GM19240 (cell line): ENCODE data around the gene SOHLH2.

Experiments used
- DNase-seq: peaks from one replicate; pipeline ENCODE4 v3.0.0; 2011; ENCODE audit warnings: low spot score; ENCODE audit not compliant: insufficient read length

The SOHLH2 gene

GRCh38 chr13:36188441-36188840, 25.9 kb downstream of the SOHLH2 start:
- no peak for DNase-seq

- DNase-seq = no peak
Observed at GRCh38 chr13:36183901-36184300, 30.5 kb downstream of the SOHLH2 start.

DNA sequence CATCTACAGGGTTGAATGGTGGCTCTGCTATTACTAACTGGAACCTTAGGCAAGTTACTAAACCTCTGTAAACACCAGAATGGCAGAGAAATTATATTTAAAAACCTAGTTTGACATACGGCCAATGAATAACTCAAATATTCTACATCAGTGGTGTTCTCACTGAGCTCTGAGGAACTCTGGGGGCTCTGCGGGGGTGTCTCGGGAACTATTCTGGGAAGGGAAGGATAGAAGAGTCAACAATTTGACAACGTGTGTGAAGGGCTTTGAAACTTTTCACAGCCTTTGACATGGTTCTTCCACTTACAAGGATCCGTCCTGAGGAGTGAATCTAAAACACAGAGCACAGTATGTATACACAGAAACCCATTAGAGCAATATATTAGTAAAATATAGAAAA, 38.7 kb downstream of the SOHLH2 start:
- no peak for DNase-seq

DNA sequence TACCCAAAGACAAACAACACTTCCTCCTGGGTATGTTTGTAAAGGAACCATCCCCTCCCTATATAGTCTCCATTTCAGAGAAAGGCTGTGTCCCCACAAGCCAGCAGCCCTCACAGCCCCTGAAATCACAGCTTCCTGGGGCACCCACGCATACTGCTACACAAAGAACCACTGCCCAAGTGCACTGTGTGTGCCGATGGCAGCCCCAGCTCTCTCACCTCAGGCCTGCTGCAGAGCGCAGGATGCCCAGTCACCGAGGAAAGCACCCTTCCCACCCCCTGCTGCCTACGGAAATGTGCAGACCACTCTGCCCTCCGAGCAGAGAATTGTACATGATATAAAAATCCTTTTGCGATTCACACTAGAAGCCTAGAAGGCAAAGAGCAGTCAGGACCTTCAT, 39.4 kb downstream of the SOHLH2 start:
- no peak for DNase-seq

- no peak for DNase-seq
Observed at GRCh38 chr13:36173571-36174322, 40.6 kb downstream of the SOHLH2 start.

GRCh38 chr13:36166046-36166445, 48.3 kb downstream of the SOHLH2 start:
- DNase-seq = no peak

DNA sequence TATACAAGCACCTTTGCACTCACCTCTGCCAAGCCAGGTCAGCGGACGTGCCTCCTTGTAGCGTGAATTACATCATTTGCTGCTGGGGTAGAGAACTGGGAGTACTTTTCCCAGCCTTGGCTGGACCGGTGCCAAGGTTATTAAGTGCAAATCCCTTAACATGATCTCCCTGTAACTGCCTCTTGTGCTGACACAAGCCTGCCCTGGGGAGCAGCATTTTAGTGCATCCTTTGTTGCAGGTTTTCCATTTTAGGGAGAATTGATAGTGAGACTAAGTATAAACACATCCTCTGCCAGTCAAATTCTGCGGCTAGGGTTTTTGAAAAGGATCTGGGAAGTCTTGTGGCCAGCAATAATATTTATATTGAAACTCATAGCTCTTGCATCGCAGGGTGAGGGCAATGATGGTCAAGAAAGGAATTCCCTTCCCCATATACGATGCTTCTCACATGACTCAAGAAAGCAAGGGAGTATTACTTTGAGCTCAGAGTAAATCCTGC, 50.5 kb downstream of the SOHLH2 start:
- no peak for DNase-seq

DNA sequence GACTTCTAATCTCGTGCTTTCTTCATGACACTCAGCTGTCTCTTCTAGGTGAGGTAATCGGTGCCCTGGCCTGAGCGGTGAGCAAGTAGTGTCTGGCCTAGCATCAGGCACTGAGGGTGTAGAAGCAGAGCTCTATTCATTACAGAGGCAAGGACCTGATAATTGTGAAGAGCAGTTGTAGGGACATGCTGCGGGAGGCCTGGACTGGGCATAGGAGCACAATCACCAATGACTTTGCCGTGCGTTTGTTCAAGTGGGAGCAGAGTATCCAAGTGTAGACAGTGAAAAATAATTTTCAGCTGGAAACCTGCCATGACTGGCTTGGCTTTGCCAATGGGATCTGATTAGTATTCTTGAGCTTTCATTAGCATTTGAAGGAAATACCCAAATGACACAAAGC, 51.1 kb downstream of the SOHLH2 start:
- no peak for DNase-seq

DNA sequence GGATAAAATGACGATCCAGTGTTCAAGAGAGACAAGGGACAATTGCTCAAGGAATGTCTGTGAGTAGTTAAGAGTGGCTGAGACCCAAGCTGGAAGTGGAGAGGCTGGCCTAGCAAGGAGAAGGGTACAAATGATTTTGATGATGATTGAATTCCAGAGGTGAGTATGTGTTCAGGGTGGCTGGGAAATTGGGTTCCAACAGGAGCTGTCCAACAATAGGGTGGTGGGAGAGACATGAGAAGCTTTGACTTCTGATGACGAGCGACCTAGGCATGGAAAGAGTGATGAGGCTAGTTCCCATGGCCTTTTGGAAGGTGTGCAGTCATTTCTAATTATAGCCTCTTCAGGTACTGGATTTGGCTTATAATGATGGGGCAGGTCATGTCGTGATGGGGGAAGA, 54.1 kb downstream of the SOHLH2 start:
- DNase-seq = no peak

DNA sequence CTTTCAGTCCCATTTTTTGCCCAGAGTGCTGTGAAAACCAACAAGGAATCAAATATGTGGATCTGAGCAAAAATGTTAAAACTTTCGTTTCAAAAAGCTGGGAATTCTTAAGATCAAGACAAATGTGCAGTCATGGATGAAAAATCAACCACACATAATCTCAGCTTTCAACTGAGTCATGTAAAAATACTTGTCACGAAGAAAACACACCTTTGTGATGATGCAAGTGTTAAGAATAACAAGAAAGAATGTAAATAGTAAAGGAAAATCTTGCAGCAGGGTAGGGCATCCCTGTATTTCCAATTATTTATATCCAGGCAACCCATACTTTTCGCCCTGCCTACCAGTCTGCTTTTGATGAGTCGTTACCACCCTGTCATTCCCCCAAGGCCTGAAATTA, 55.7 kb downstream of the SOHLH2 start:
- no peak for DNase-seq

DNA sequence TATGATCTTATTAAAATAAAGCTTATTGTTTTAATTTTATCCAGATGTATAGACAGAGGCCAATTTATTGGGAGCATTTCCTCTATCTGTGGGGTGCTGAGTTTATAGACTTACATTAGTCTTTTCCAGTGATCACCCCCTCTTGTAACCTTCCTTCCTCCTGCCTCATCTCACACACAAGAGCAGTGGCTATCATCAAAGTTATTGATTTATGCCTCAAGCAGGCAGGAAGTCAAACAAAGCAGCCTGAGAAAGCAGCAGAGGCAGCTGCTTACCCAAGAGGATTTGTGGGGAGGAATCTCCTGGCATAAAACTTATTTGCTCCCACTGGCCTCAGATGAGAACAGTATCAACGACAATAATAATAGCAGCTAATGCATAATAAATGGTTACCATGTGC, 56.9 kb downstream of the SOHLH2 start:
- no peak for DNase-seq

DNA sequence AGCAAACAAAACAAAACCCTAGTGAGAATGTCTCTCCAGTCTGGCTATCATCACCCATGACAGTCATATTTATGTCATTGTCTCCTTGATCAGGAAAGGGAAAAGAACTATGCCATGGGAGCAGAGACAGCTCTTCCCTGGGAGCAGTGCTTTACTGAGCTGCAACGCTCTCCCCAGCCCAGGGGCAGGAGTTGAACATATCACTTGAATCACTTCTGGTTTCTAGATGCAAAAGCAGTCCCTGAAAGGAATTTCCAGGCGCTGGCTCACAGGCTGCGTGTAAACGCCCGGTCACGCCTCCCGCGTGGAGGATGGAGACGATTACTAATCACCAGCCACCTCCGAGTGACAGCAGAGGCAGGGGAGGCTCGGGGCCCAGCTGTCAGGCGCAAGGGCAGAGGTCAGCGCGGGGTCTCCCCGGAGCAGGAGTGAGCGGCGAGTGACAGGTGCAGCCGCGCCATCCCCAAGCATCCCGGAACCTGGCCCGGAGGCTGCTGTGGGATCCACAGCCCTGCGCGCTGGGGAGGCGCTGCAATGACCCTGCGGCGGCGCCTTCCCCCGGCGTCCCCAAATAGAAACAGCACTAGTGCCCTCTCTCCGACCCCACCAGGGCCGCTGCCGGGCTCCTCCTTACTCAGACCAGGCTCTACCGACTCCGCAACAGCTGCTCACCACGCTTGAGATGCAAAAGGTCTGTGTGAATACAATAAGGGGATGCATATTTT, 59.6 kb downstream of the SOHLH2 start:
- DNase-seq = no peak

DNA sequence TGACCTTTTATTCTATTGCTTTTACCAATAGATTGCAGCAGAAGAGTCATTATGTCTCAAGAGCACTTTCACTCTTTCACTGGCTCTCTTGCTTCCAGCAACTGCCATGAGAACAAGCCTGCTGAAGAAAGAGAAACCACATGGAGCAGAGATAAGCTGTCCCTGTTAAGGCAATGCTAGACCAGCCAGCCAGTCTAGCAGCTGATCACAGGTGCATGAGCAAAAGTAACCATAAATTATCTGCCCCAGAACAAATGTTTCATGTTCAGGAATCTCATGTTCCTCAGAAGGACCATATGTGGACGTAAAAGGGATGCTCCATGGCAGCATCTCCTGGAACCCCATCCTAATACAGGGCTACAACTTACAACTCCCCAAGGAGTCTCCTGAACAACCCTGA, 62.8 kb downstream of the SOHLH2 start:
- DNase-seq = no peak

DNA sequence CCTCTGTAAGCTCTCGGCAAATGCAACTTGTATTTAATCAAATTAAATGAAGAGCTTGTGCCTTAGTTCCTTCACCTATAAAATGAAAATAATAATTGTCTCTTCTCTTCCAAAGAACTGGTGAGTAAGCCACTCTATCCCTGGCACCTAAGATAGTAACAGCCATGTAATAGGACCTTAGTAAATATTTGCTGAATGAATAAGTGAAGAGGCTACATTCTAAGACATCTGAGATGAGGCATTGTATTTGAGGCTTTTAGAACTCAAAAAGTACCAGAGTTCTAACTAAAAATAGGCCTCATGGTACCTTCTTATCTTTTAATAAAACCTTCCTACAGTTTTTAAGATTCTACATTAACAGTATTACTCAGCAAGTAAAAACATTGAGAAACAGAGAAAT, 65.9 kb downstream of the SOHLH2 start:
- no peak for DNase-seq

DNA sequence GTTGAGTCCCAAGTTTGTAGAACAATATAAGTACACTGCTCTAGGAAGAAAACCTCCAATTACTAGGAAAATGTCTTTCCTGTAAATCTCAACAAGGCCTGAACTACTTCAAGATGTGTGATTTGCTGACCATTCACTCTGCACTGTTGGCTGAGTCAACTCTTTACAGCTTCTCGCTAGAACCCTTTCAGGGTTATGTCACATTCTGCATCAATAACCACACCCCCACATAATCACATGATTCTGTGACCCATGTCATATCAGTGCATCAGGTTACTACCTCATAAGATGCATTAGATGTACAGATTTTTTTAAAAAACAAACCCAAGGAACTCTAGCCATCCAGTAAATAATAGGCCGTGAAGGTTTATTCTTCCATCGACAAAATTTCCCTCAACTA, 67.0 kb downstream of the SOHLH2 start:
- DNase-seq = no peak

DNA sequence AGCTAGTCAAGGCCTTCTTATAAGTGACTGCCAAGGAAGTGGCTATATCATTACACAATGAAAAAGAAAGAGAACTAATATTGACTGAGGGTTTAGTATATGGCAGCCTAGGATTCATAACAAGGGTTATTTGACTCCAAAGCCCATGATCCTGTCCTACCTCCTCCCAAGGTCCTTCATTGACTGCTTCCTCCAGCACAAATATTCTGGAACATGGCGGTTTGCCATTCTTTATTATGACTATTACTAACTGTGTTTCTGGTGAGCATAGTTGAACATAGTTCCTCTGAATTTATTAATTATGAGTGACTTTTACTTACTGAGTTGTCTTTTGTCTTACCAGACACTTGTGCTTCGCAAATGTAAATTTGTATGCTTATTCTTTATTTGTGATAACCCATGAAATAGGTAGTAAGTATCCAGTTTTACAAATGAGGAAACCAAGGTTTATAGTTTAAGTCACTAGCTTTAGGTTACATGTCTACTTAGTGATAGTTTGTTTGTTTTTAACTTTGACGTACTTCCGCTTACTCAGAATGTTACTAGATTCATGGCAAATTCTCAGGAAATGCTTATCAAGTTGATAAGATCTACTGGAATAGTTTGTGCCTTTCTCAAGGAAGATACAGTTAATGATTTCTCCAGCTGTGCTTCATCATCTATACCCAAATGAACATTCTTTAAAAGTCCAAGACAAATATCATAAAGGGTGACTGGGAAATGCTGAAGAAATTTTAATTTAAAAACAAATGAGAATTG, 67.7 kb downstream of the SOHLH2 start:
- DNase-seq = no peak

DNA sequence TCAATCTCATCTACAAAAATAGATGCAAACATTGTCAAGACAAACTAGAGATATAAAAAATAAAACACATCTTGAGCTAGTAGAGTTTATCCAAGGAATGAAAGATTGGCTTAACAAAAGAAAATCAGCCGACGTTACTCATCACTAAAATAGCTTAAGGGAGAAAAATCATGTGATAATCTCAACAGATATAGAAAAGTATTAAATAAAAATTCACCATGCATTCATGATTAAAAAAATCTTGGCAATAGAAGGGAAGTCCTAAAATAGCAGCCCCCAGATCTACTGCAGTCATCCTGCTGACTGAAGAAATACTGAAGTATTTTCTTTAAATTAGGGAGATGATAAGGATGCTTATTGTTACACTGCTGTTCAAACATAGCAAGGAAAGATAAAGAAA, 70.6 kb downstream of the SOHLH2 start:
- DNase-seq = no peak

- no peak for DNase-seq
Observed at GRCh38 chr13:36142735-36143134, 71.6 kb downstream of the SOHLH2 start.

DNA sequence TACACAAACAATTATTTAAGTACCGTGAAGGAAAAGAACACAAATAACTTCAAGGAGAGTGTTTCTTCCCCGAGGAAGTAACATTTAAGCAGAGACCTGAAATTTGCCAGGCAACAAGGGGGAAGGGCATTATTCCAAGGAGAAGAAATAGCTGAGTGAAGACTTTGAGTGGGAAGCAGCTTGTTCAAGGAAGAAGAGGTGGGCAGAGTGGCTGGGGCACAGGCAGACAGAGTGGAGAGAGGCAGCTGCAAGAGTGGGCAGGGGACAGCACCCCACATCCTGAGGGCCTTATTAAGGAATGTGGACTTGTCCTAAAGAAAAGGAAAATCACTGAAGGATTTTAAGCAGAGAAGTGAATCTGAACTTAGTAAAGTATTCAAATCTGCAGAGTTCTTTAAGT, 78.5 kb downstream of the SOHLH2 start:
- DNase-seq = no peak

DNA sequence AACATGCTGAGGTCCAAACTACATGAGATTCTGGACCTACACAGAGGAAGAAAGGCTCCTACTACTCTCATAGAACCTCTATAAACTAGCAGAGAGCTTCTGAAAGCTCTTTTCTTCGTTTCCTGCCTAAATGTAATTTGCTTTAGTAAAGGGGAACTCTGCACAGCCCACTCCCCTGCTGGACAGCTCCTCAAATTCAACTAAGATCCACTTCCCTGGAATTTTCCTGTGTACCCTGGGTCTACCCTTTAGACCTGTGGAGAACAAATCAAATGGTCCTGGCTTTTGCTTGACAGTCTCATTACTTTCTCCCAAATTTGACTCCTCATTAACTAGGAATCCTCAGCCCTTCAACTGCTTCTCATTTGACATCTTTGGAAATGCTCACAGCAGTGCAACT, 79.7 kb downstream of the SOHLH2 start:
- no peak for DNase-seq

DNA sequence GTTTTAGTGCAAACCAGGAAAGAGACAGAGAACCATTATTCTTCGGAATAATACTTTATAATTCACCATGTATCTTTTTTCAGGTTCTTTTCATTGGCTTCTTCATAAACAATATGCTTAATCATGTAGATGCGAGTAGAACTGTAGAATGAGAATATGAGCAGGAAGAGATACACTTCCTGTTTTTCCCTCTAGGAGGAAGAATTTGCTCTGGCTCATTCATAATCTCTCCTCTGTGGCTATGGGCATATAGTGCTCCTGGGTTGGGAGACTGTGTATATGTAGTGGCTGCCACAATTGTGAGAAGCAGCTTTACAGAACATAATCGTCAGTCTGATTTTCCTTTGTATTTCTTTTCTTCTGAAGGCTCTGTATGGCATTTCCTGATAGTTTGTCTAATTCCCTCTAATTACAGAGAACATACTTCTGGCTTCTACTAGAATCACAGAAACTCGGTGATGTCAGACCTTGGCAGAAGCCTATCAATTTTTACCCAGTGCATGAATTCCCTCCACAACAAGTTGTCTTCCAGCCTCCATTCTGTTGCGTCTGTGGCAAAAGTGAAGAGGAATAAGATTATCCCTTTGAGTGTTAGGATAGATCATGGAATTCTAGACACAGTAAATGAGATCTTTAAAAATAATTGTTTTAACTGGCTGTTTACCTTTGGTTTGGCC, 80.3 kb downstream of the SOHLH2 start:
- DNase-seq = no peak

DNA sequence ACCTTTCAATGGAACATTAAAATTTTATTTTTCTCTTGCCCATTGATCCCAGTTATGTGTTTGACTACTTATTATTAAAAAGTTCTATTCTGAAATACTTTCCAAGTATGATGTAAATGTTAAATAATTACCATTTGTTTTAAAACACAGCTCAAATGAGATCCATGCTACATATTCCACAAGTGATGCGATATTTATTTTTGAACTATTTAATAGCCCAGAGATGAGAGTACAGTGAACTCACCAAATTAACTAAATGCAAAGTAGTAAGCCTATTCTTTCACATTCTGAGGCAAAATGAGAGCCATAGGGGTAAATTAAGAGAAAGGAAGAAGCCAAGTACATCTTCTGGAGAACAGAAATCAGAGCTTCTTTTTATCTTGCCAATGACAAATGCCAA, 82.0 kb downstream of the SOHLH2 start:
- no peak for DNase-seq
